ENCODE data around the gene CCZ1B. TPM values are rescaled to one million over a fixed set of nuclear protein-coding genes. Genes with fewer than 3 reads are reported as not detected.
"Not testable (repeated sequence)": the region's sequence is repeated elsewhere in the genome, so short reads cannot be mapped to it uniquely, and the experiment has no call there.

Gene CCZ1B
- total and polyA plus RNA-seq, 3 experiments from 2014 or later: 34.4 to 60.5 (median 52.2) TPM

DNA sequence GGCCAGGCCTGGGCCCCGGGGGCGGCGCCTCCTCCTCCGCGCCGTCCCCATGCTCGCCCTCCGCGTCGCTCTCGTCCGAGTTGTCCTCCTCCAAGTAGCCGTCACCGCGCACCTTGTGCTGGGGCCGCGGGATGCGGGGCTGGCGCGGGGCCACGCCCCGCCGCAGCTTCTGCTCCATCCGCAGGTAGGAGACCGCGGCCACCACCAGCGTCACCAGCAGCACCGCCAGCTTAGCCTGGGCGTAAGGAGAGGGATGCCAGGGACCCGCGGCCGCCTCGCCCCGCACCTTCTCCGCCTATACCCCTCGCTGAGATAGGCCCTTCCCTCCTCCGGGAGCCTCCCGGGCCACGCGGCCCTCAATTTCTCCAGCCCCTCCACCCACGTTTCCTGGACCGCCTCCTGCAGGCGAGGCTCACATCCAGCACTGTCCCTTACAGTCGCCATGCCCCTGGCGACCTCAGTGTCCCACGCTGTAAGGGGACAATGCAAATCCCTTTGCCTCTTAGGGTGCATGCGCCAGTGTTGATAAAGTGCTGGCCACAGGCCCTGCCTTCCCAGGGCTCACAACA lies 29.6 kb upstream of the CCZ1B start:
- H3K4me1 ChIP-seq (ENCODE audit: insufficient read depth, low read length); H3K27me3 ChIP-seq (ENCODE audit: insufficient read depth, low read length, poor library complexity, severe bottlenecking); DNase-seq; CTCF ChIA-PET; H3K9me3 ChIP-seq (ENCODE audit: low read length); H3K9me3 Mint-ChIP-seq; H3K27ac ChIP-seq (ENCODE audit: low read depth, low read length); H3K36me3 Mint-ChIP-seq; H3K4me3 ChIP-seq (ENCODE audit: low read length); H3K27ac Mint-ChIP-seq; POLR2A ChIA-PET; H3K36me3 ChIP-seq (ENCODE audit: insufficient read depth, low read length): not testable (repeated sequence)
- peaks cover 6 to 10% of the 10 kb centered on the region in 2 donors for H3K27me3 Mint-ChIP-seq
- H3K4me1 Mint-ChIP-seq: peaks cover 2 to 14% (median 6%) of the 10 kb centered on the region in 3 donors
- peak overlapping the region in 6 of 7 donors; percentile 34 to 81 (median 74) for H3K4me3 Mint-ChIP-seq

DNA sequence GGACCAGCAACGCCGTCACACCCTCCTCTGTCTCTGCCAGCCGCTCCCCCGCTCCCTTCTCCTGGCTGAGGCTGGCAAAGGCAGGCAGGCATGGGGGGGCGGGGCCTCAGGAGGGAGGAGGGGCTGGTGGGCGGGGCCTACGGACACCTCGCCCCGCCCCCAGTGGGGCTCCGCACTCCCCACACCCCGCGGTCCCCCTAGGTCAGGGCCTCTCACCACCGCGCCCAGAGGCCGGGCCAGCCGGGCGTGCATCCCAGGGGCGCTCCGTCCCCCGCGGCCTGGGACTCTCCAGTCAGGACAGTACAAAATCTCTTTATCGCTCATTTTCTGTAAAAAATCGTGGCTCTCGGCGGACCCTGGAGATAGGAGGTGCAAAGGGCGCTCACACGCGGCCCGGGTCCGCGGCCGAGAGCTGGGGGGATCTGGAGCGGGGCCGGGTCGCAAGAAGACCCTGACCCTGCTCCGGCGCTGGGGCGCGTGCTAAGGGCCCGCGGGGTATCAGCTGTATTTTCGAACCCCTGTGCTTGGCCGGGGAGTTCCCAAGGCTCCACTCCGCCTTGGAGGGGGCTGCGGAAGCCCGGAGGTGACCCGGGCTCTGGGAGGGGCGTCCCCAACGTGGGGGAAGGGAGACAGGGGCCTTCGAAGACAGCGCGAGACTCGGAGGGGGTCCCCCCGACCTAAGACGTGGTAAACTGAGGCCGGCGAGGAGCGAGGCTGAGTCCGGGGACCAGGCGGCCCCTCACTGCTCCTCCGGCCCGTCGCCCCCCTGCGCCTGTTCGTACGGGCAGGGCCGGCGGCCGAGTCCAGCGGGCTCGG lies 28.9 kb upstream of the CCZ1B start:
- not testable (repeated sequence) for H3K36me3 Mint-ChIP-seq

DNA sequence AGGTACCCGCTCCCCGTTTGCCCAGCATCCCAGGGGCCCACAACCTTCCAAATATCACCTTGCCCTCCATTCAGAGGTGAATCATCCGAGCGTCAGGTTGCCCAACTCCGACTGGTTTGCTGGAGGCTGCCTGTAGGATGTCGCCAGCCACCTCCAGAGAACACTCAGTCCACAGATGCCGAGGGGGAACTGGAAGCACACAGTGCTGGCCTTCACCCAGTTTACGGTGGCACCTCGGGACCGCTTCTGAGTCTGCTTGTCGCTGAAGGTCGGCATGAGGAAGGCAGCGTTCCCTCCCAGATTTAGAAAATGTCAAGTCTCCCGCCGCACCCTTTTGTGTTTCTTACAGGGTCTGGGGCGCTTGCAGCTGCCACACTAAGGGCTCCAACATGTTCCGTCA lies 27.6 kb upstream of the CCZ1B start:
- H3K9me3 ChIP-seq (ENCODE audit: low read length); H3K4me1 ChIP-seq (ENCODE audit: insufficient read depth, low read length); H3K9me3 Mint-ChIP-seq; H3K27me3 Mint-ChIP-seq; H3K36me3 Mint-ChIP-seq; H3K27me3 ChIP-seq (ENCODE audit: insufficient read depth, low read length, poor library complexity, severe bottlenecking); H3K27ac ChIP-seq (ENCODE audit: low read depth, low read length); CTCF ChIA-PET; H3K4me3 ChIP-seq (ENCODE audit: low read length); POLR2A ChIA-PET; H3K36me3 ChIP-seq (ENCODE audit: insufficient read depth, low read length); H3K27ac Mint-ChIP-seq; DNase-seq: not testable (repeated sequence)
- Mint-ChIP-seq H3K4me1 (peaks cover 2 to 14% (median 6%) of the 10 kb centered on the region in 3 donors), H3K4me3 (peak overlapping the region in 6 of 7 donors; percentile 45 to 76 (median 66))

More for the DNA sequence above, 28.9 kb upstream of the CCZ1B start:
- H3K9me3 Mint-ChIP-seq; H3K4me3 ChIP-seq (ENCODE audit: low read length); H3K9me3 ChIP-seq (ENCODE audit: low read length); H3K4me1 ChIP-seq (ENCODE audit: insufficient read depth, low read length); H3K36me3 ChIP-seq (ENCODE audit: insufficient read depth, low read length); H3K27me3 ChIP-seq (ENCODE audit: insufficient read depth, low read length, poor library complexity, severe bottlenecking); H3K27ac ChIP-seq (ENCODE audit: low read depth, low read length); CTCF ChIA-PET; POLR2A ChIA-PET; H3K27me3 Mint-ChIP-seq; H3K27ac Mint-ChIP-seq: not testable (repeated sequence)
- H3K4me1 Mint-ChIP-seq: peaks cover 2 to 14% (median 6%) of the 10 kb centered on the region in 3 donors
- peak in 2 of 5 donors; percentile 13 to 17 for DNase-seq
- H3K4me3 Mint-ChIP-seq: peak overlapping the region in 6 of 7 donors; percentile 58 to 85 (median 68)

DNA sequence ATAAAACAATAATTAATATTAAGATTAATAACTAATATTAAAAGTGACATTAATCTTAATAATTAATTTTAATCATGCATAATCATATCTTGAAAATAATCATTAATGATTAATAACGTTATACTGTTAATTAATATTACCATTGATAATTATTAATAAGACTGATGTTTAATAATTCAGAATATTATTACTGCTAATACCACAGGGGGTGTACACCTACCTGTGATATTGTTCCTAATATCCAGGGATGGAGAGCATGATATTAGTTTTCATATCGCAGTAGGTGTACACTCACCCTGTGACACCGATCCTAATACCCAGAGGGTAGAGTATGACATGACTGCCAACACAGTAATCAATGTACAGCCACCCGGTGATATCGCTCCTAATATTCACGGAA lies 23.1 kb upstream of the CCZ1B start:
- H3K9me3 ChIP-seq (ENCODE audit: low read length); H3K4me1 ChIP-seq (ENCODE audit: insufficient read depth, low read length); H3K9me3 Mint-ChIP-seq; H3K36me3 ChIP-seq (ENCODE audit: insufficient read depth, low read length); H3K4me3 ChIP-seq (ENCODE audit: low read length); DNase-seq; POLR2A ChIA-PET; H3K36me3 Mint-ChIP-seq; H3K4me3 Mint-ChIP-seq; H3K27ac Mint-ChIP-seq; H3K27me3 ChIP-seq (ENCODE audit: insufficient read depth, low read length, poor library complexity, severe bottlenecking); CTCF ChIA-PET; H3K4me1 Mint-ChIP-seq; H3K27ac ChIP-seq (ENCODE audit: low read depth, low read length): not testable (repeated sequence)
- peaks cover 13 to 35% of the 10 kb centered on the region in 2 donors for H3K27me3 Mint-ChIP-seq

DNA sequence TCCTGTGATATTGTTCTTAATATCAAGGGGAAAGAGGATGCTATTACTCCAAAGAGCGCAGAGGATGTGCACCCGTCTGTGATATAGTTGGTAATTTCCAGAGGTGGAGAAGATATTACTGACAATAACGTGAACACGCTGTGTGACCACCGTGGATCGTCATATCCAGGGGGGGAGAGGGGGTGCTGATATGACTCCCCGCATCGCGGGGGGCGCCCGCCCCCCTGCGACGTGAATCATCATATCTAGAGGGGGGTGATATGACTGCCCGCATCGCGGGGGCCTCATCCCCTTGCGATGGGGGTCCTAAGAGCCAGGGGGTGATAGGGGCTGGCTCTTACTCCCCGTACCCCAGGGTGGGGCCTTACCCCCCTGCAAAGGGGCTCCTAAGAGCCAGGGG lies 21.7 kb upstream of the CCZ1B start:
- POLR2A ChIA-PET; H3K27ac Mint-ChIP-seq; H3K9me3 ChIP-seq (ENCODE audit: low read length); H3K27ac ChIP-seq (ENCODE audit: low read depth, low read length); H3K27me3 ChIP-seq (ENCODE audit: insufficient read depth, low read length, poor library complexity, severe bottlenecking); H3K4me1 ChIP-seq (ENCODE audit: insufficient read depth, low read length); DNase-seq; H3K36me3 ChIP-seq (ENCODE audit: insufficient read depth, low read length); H3K36me3 Mint-ChIP-seq; H3K4me3 ChIP-seq (ENCODE audit: low read length); H3K4me1 Mint-ChIP-seq; H3K9me3 Mint-ChIP-seq; CTCF ChIA-PET; H3K4me3 Mint-ChIP-seq: not testable (repeated sequence)
- H3K27me3 Mint-ChIP-seq: peaks cover 15 to 39% of the 10 kb centered on the region in 2 donors

DNA sequence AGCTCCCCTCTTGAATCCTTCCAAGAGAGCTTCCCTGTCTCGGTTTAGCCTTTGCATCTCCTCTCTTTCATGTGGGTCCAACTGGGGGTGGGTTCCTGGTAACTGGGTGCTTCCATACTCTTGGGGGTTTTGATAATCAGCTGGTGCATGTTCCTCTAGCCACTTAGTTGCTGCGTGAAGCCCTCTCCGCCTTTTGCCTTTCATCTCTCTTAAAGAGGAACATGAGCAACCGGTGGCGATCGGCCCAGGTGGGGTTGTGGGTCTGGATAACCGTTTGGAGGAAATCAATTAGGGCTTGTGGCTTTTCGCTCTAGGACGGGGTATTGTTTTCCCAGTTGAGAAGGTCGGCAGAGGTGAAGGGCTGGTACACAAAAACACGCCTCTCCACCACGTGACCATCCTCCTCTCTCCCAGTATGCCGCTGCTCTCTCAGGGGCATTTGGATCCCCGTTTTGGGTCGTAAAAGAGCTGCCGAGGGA lies 19.9 kb upstream of the CCZ1B start:
- H3K36me3 Mint-ChIP-seq; H3K27me3 ChIP-seq (ENCODE audit: insufficient read depth, low read length, poor library complexity, severe bottlenecking); POLR2A ChIA-PET; H3K4me1 Mint-ChIP-seq; H3K4me1 ChIP-seq (ENCODE audit: insufficient read depth, low read length); H3K9me3 Mint-ChIP-seq; DNase-seq; H3K4me3 ChIP-seq (ENCODE audit: low read length); H3K27ac ChIP-seq (ENCODE audit: low read depth, low read length); H3K36me3 ChIP-seq (ENCODE audit: insufficient read depth, low read length); H3K27ac Mint-ChIP-seq; CTCF ChIA-PET; H3K9me3 ChIP-seq (ENCODE audit: low read length): not testable (repeated sequence)
- Mint-ChIP-seq H3K27me3 (peaks cover 15 to 56% of the 10 kb centered on the region in 2 donors), H3K4me3 (peak overlapping the region in 1 of 7 donors; percentile 3)

DNA sequence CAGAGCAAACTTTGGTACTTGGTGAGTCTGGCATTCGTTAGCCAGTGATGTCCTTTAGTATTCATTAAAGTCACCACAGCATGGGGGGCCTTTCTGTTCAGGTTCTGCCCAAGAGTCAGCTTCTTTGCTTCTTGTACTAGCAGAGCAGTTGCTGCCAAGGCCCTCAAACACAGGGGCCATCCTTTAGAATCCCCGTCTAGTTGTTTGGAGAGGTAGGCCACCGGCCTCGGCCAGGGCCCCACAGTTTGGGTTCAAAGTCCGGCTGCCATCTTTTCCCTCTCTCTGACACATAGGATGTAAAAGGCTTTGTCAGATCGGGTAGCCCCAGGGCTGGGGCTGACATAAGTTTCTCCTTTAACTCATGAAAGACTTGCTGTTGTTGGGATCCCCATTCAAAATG lies 17.6 kb upstream of the CCZ1B start:
- POLR2A ChIA-PET: not testable (repeated sequence)

DNA sequence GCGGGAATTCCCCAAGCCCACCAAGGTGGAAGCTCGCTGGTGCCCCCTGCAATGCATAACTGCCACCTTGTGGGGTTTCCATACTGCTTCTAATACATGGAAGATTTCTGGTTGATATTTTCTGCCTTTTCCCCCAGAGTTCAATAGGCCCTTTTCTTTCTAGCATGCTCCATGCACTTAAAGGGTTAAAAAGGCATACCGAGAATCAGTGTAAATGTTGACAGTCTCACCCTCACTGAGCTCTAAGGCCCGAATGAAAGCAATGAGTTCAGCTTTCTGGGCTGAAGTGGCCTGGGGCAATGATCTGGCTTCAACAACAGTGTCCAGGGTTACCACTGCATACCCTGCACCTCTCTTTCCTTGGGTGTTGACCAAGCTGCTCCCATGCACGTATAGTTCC lies 17.0 kb upstream of the CCZ1B start:
- DNase-seq; H3K9me3 Mint-ChIP-seq; H3K4me3 ChIP-seq (ENCODE audit: low read length); H3K4me1 ChIP-seq (ENCODE audit: insufficient read depth, low read length); H3K4me1 Mint-ChIP-seq; POLR2A ChIA-PET; H3K4me3 Mint-ChIP-seq; H3K27ac ChIP-seq (ENCODE audit: low read depth, low read length); H3K9me3 ChIP-seq (ENCODE audit: low read length); H3K36me3 ChIP-seq (ENCODE audit: insufficient read depth, low read length); H3K36me3 Mint-ChIP-seq; CTCF ChIA-PET; H3K27me3 ChIP-seq (ENCODE audit: insufficient read depth, low read length, poor library complexity, severe bottlenecking): not testable (repeated sequence)
- Mint-ChIP-seq H3K27me3 (peaks cover 21 to 69% of the 10 kb centered on the region in 2 donors), H3K27ac (peak overlapping the region in 1 of 8 donors; percentile 64)

More for the DNA sequence above, 17.6 kb upstream of the CCZ1B start:
- CTCF ChIA-PET; H3K4me3 Mint-ChIP-seq; H3K27ac Mint-ChIP-seq; H3K4me1 ChIP-seq (ENCODE audit: insufficient read depth, low read length); H3K36me3 ChIP-seq (ENCODE audit: insufficient read depth, low read length); DNase-seq; H3K36me3 Mint-ChIP-seq; H3K27me3 ChIP-seq (ENCODE audit: insufficient read depth, low read length, poor library complexity, severe bottlenecking); H3K9me3 Mint-ChIP-seq; H3K9me3 ChIP-seq (ENCODE audit: low read length); H3K4me1 Mint-ChIP-seq; H3K27ac ChIP-seq (ENCODE audit: low read depth, low read length); H3K4me3 ChIP-seq (ENCODE audit: low read length): not testable (repeated sequence)
- peaks cover 21 to 72% of the 10 kb centered on the region in 2 donors for H3K27me3 Mint-ChIP-seq

Measured in CD8-positive, alpha-beta memory T cell (primary cell).